Endothelial cell of umbilical vein (primary cell): Measurements from ENCODE around the gene SLC35B2.

Experiments
- EZH2 ChIP-seq: IDR thresholded peaks from 2 replicates; pipeline ENCODE4 v1.6.1; 2012; ENCODE audit warnings: borderline replicate concordance, low read depth, mild to moderate bottlenecking, moderate library complexity, low read length, inconsistent platforms; ENCODE audit not compliant: severe bottlenecking
- JUN ChIP-seq: IDR thresholded peaks from 2 replicates; pipeline ENCODE4 v1.6.1; 2011; ENCODE audit warnings: borderline replicate concordance, low read depth; ENCODE audit not compliant: insufficient read length, insufficient read depth
- POLR2A ChIP-seq: IDR thresholded peaks from 2 replicates; pipeline ENCODE4 v1.6.1; 2012; ENCODE audit warnings: low read depth, mild to moderate bottlenecking, control low read depth, low read length
- POLR2AphosphoS5 ChIP-seq: IDR thresholded peaks from 2 replicates; pipeline ENCODE4 v1.6.1; 2012; ENCODE audit warnings: low read depth, mild to moderate bottlenecking, control low read depth, low read length, moderate library complexity; ENCODE audit not compliant: insufficient read depth
- TF ChIP-seq, protein P1 (sequence below), 2 donors: IDR thresholded peaks; 1 replicate in 1 of 2; 2 replicates in 1 of 2; pipeline ENCODE4 v1.5.1; 2011; ENCODE audit warnings: low read length in 2 of 2, mild to moderate bottlenecking in 2 of 2, moderate library complexity in 2 of 2, control low read depth in 1 of 2, inconsistent platforms in 1 of 2, low read depth in 1 of 2; ENCODE audit not compliant: insufficient read depth in 1 of 2; ENCODE audit errors: extremely low read depth in 1 of 2
- TF ChIP-seq, protein P2 (sequence below): IDR thresholded peaks from 2 replicates; pipeline ENCODE4 v1.6.1; 2011; ENCODE audit not compliant: insufficient read depth, insufficient read length

DNA sequence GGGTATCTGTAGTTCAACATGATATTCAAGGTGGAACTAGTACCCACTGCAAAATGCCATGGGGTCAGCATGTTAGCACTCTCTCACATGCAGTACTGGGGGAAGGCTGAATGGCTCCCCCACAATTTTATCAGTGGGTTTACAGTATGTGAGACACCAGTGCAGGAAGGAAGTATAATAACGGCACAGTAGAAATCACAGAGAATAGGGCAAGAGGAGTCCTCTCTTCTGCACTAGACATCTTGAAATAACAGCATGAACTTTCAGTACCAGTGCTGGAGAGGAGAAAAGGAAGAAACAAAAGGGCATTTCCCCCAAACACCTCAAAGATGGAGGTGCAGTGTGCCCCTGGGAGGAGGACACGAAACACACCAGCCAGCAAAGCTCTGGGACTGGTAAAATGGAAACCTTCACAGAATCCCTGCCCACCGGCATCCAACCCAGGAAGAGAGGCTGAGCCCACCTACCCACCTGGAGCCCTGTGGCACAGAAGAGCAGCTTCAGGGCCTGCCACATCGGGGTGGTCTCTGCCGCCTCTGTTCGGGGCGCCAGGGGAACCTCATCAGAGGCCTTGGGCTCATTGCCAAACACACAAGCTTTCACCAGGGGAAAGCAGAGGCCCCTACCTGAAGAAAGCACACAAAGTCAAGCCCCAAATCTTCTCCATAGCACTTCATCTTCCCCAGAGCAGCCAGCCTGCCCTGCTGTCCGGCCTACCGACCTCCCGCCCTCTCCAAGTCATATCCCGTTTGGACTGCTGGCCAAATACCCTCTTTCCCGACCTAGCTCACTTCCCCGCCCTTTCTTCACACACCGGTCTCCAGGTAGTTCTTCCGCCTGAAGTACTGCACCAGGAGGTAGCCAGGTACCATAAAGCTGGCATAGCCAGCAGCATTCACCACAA is 1.2 kb downstream of the SLC35B2 start:
- TF ChIP-seq EZH2: no peak
- TF ChIP-seq, protein P1, sequence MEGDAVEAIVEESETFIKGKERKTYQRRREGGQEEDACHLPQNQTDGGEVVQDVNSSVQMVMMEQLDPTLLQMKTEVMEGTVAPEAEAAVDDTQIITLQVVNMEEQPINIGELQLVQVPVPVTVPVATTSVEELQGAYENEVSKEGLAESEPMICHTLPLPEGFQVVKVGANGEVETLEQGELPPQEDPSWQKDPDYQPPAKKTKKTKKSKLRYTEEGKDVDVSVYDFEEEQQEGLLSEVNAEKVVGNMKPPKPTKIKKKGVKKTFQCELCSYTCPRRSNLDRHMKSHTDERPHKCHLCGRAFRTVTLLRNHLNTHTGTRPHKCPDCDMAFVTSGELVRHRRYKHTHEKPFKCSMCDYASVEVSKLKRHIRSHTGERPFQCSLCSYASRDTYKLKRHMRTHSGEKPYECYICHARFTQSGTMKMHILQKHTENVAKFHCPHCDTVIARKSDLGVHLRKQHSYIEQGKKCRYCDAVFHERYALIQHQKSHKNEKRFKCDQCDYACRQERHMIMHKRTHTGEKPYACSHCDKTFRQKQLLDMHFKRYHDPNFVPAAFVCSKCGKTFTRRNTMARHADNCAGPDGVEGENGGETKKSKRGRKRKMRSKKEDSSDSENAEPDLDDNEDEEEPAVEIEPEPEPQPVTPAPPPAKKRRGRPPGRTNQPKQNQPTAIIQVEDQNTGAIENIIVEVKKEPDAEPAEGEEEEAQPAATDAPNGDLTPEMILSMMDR (IDR thresholded peaks at IDR 0.05; ENCODE audit: extremely low read depth in 1 of 2, insufficient read depth in 1 of 2, low read depth in 1 of 2, low read length in 2 of 2): no peak
- peak; percentile 29 for TF ChIP-seq POLR2AphosphoS5
- no peak for TF ChIP-seq JUN
- no peak for TF ChIP-seq POLR2A
- TF ChIP-seq, protein P2, sequence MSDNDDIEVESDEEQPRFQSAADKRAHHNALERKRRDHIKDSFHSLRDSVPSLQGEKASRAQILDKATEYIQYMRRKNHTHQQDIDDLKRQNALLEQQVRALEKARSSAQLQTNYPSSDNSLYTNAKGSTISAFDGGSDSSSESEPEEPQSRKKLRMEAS: no peak
